ENCODE measurements around the gene HNRNPU.
"Not testable (repeated sequence)": the region's sequence is repeated elsewhere in the genome, so short reads cannot be mapped to it uniquely, and the experiment has no call there.

The HNRNPU gene

DNA sequence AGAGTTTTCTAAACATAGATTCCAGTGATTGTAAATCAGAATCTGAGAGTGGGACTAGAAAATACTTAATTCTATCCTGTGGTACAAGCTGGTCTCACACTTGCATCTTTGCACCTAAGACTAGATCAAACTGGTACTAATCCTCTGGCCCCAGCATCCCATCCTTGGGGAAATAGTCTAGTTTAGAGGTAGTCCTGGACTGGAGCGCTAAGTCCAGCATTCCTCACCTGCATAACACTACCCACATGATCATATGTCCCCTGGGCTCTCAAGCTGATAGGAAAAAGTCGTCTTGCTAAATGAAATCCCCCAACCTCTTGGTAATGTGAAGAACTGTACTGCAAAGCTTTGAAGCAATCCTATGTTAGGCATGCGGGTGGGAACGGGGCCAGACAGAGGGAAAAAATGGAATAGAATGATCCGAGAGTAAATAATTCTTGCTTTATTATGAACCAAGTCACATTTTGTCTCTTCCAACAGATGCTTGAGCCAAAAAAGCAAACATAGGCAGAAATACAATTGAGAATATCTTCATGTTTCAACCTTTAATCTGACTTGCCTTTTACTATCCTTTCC, 24.0 kb downstream of the HNRNPU start:
- DNase-seq (ENCODE audit: low read depth in 4 of 4, low spot score in 1 of 4): no peak

- DNase-seq (ENCODE audit: low read depth in 4 of 4, low spot score in 1 of 4): no peak
Measured at GRCh38 chr1:244839656-244840055, 24.7 kb downstream of the HNRNPU start.

- DNase-seq (ENCODE audit: low read depth in 4 of 4, low spot score in 1 of 4): no peak
Measured at GRCh38 chr1:244837597-244838258, 26.6 kb downstream of the HNRNPU start.

DNA sequence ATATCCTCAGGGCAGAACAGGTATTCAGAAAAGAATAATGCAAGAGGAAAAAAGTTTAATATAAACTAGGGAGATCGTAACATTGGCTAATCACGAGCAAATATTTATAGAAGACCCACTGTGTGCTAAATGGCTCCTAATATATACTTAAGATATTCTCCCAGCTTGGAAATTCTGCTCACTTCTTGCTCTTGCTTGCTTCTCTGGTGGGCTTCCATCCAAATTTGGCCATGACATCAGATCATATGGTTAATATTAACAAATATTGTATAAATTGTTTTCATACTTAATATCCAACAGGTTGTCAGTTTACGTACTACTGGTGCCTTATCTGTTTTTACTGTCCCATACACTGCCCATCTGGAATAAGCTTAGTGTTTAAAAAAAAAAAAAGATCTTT, 27.8 kb downstream of the HNRNPU start:
- no peak for DNase-seq (ENCODE audit: low read depth in 4 of 4, low spot score in 1 of 4)

DNA sequence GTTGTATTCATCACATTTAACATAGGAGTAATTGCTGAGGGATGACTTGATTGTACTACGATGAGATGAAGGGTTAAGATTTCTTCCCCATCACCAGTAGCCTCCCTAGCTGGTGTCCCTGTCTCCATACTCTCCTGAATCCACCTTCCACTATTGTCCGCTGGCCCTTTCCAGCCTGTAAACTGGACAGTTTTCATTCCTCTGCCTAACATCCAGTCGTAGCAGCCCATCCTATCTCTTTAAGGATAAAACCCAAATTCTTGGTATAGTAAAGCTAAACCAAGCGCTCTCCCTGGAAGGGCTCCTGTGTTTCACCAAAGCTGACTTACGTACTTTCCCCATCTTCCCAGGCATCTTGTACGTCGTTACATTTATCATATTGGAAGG, 28.2 kb downstream of the HNRNPU start:
- no peak for DNase-seq (ENCODE audit: low read depth in 4 of 4, low spot score in 1 of 4)

GRCh38 chr1:244835276-244836134, 28.8 kb downstream of the HNRNPU start, which contains the start of gene COX20:
TSS of gene COX20 (plus strand) at chr1:244835658. CDS start at chr1:244835715, 57 bp downstream.
- peak; percentile 72 to 87 (median 79) for DNase-seq (ENCODE audit: low read depth in 4 of 4, low spot score in 1 of 4)

- DNase-seq (ENCODE audit: low read depth in 4 of 4, low spot score in 1 of 4): peak; percentile 60 to 83 (median 82)
Measured at GRCh38 chr1:244834543-244835275, 29.6 kb downstream of the HNRNPU start.

GRCh38 chr1:244833734-244834542, 30.4 kb downstream of the HNRNPU start:
- peak in 3 of 4 experiments; percentile 11 to 37 (median 29) for DNase-seq (ENCODE audit: low read depth in 4 of 4, low spot score in 1 of 4)

GRCh38 chr1:244833260-244833659, 31.1 kb downstream of the HNRNPU start:
- DNase-seq (ENCODE audit: low read depth in 4 of 4, low spot score in 1 of 4): not testable (repeated sequence)

GRCh38 chr1:244830639-244831038, 33.7 kb downstream of the HNRNPU start:
- no peak for DNase-seq (ENCODE audit: low read depth in 4 of 4, low spot score in 1 of 4)

GRCh38 chr1:244826712-244827111, 37.6 kb downstream of the HNRNPU start:
- DNase-seq (ENCODE audit: low read depth in 4 of 4, low spot score in 1 of 4): no peak

DNA sequence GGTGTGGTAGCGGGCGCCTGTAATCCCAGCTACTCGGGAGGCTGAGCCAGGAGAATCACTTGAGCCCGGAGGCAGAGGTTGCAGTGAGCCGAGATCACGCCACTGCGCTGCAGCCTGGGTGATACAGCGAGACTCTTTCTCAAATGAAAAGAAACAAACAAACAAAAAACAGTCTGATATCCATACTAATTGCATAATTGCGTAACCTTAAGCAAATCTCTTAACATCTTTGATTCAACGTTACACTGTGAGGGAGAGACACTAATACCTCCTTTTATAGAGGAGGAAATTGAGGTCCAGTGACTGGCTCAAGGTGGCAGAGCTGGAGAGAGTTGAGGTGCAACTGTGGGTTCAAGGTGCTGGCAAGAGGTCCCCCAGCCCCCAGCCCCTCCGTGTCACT, 41.5 kb downstream of the HNRNPU start:
- no peak for DNase-seq (ENCODE audit: low read depth in 4 of 4, low spot score in 1 of 4)

DNA sequence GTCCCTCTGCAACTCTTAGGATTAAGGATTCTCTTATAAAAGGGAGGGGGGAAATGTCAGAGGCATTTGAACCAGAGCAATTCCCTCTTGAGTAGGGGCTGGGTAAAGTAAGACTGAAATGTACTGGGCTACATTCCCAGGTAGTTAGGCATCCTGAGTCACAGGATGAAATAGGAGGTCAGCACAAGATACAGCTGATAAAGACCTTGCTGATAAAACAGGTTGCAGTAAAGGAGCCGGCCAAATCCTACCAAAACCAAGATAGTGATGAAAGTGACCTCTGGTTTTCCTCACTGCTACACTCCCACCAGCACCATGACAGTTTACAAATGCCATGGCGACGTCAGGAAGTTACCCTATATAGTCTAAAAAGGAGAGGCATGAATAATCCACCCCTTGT, 43.2 kb downstream of the HNRNPU start:
- DNase-seq (ENCODE audit: low read depth in 4 of 4, low spot score in 1 of 4): no peak

- no peak for DNase-seq (ENCODE audit: low read depth in 4 of 4, low spot score in 1 of 4)
Measured at GRCh38 chr1:244820131-244820530, 44.2 kb downstream of the HNRNPU start.

GRCh38 chr1:244817415-244817894, 46.9 kb downstream of the HNRNPU start:
- DNase-seq (ENCODE audit: low read depth in 4 of 4, low spot score in 1 of 4): no peak

- no peak for DNase-seq (ENCODE audit: low read depth in 4 of 4, low spot score in 1 of 4)
Measured at GRCh38 chr1:244815600-244816099, 48.7 kb downstream of the HNRNPU start.

DNA sequence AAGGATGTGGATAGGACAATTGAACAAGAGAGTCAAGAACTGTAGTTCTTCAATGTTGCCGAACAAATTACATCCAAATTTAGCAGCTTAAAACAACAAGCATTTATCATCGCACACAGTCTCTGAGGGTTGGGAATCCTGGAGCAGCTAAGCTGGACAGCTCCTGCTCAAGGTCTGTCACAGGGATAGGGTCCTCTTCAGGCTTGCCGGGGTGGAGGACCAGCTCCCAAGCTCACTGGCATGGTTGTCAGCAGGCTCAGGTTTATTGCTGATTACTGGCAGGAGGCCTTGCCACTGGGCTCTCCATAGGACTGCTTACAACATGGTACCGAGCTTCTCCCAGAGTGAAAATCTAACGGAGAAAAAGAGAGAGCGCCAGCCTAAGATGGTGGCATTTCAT, 51.0 kb downstream of the HNRNPU start:
- DNase-seq (ENCODE audit: low read depth in 4 of 4, low spot score in 1 of 4): no peak

DNA sequence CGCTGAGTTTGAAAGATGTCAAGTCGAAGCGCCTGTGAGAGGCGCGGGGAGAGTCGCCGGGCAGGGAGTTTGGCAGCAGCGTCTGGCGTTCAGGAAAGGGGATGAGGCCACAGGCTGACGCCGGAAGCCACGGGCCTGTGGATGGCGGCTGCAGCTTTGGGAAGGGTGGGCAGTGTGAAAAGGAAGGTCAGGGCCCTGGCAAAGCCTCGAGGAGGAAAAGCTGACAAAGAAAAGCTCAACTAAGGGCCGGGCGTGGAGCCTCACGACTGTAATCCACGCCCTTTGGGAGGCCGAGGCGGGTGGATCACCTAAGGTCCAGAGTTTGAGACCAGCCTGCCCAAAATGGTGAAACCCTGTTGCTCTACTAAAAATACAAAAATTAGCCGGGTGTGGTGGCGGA, 54.1 kb downstream of the HNRNPU start:
- no peak for DNase-seq (ENCODE audit: low read depth in 4 of 4, low spot score in 1 of 4)

GRCh38 chr1:244807138-244807537, 57.2 kb downstream of the HNRNPU start:
- no peak for DNase-seq (ENCODE audit: low read depth in 4 of 4, low spot score in 1 of 4)

GRCh38 chr1:244804841-244805240, 59.5 kb downstream of the HNRNPU start:
- DNase-seq (ENCODE audit: low read depth in 4 of 4, low spot score in 1 of 4): no peak

Data from stimulated activated CD4-positive, alpha-beta T cell treated with anti-CD3 and anti-CD28 coated beads, Interleukin-1b, Interleukin-23, amount 100 ng/mL, for 24 hours (primary cell).